Measurements from ENCODE around the gene DLG1.

The DLG1 gene

DNA sequence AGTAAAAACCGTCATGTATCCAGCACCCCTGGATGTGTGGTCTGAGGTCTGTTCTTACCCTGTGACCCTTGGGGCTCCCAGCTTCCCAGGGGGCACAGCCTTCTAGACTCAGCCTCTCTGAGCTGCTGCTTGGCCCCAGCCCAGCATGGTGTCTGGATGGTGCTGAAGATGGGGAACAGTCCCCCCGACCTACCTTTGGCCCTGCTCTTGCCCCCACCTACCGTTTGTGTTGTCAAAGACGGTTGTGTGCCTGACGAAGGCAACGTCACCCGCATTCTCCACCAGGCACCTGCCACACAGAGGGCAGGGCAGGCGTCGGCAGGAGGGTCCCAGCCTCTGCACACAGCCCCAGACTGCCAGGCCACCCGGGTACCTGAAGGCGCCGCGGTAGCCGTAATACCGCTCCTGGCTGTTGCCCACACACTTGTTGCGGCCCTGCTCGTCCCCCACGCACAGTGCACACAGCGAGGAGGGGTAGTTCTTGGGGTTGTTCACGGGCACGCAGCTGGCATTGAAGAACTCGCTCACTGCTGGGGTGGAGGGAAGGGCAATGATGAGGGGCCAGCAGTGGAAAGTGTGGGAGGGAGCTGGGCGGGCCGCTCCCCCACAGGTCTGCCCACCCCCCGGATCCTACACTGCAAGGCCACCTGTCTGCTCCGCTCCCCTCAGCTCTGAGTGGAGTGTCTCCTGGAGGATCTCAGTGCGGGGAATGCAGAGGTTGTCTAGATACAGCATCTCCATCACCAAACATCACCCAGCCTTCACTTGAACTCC lies 289.8 kb downstream of the DLG1 start:
- DNase-seq = no peak

DNA sequence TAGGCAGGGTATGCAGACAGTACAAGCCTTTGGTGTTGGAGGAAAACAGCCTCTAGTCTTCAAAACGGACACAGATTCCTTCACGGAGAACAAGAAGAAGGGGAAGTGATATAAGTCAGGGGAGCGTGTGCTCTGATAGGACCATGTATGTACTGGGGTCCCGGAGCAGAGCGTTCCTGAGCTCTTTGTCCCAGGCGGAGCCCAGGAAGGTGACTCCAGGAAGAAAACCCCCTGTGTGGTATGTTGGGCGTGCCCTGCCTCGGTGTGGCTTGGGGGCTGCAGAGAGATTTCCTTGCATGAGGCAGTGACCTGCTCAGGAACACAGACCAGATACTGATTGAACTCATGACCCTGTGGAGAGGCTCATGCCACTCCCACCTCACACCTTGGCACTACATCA lies 290.5 kb downstream of the DLG1 start:
- no peak for DNase-seq

DNA sequence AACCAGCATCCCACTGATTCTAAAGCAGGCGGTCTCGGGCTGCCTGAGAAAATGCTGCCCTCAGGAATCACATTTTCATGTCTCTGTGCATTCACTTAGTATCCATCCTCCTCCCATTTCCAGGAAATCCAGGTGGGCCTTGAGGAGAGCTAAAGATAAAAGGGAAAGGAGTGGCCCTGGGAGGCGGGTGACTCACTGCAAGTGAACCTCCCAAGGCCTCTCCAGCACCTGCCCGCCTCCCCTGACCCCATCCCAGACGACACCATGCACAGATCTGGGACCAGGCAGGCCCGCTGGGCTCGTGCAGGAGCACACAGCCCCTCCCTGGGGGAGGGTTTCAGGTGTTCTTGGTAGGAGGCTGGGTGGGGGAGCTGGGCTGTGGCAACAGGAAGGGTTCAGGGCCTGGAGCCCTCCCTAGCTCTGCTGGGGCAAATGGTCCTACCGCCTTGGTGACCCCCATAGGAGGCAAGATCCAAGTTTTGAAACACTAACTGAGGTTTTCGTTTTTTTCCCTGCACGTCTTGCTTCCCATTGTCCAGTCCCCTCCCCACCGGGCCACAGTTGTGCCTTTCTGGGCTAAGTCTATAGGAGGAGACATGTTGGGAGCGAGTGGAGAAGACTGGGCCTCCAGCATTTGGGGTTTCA lies 291.0 kb downstream of the DLG1 start:
- DNase-seq = no peak

DNA sequence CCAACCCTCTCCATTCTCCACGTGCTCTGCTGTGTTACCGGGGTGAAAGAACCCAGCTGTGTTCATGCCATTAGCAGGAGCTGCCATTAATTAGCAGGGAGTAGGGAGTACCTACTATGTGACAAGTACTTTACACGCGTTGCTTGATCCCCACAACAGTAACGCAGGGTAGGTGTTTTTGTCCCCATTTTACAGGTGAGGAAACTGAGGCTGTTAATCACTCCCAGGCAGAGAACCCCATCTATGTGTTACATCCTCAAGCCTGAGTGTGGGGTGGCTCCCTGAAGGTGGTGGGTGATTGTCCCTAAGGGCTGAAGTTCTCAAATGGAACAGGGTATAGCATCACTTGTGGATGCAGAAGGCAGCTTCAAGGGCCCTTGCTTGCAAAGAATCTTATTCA lies 291.6 kb downstream of the DLG1 start:
- no peak for DNase-seq

DNA sequence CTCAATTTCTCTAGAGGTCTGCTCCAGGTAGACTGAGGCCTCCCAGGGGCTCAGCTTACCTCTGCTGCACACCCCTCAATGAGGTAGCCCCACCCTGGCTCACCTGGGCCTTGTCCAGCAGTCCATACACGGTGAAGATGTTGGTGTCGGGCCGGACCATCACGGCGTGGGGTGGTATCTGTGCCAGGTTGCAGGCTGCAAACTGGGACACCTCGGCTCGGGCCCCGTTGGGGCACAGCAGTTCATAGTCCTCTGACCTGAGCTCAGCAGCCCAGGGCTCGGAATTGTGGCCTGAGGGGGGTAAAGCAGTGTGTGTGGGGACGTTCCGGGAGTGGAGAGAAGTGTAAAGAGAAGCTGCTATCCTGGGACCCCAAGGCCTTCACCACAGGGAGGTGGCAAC lies 292.0 kb downstream of the DLG1 start:
- no peak for DNase-seq

DNA sequence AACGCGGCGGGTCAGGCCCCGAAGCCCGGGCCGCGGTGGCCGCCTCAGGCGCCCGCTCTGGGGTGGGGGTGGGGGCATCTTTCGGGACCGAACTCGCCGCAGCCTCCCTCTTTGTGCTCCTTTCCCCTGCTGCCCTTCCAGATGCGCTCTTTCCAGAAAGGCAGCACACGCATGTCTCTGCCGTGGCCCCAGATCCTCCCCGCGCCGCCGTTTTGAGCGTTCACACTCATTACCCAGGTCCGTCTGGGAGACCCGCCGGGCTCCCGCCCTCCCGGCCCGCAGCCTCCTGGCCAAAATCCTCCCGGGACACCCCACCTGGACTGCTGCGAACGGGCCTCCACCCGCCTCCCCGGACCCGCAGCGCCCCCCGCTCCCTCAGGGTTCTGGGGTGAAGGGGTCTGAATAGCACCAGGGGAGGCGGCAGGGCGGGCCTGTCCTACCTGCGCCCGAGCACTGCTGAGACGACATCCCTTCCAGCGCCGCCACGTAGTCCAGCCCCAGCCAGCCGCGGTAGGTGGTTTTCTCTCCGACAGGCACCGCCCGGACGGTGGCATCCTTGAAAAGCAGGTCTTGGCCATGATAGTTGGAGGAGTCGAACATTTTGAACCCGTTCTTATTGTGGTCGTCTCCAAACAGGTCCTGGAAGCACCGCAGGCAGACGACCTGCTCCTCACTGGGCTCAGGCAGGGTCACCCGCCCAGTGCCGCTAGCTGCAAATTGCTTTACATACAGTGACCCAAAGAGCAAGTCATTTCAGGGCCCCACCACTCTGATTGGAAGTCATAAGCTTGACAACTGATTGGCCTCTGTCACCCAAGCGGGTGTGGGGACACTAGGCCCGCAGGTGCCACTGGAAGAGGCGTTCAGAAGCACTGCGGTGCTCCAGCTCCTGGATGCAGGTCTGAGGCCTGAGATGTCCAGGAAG lies 294.7 kb downstream of the DLG1 start:
- DNase-seq = no peak

DNA sequence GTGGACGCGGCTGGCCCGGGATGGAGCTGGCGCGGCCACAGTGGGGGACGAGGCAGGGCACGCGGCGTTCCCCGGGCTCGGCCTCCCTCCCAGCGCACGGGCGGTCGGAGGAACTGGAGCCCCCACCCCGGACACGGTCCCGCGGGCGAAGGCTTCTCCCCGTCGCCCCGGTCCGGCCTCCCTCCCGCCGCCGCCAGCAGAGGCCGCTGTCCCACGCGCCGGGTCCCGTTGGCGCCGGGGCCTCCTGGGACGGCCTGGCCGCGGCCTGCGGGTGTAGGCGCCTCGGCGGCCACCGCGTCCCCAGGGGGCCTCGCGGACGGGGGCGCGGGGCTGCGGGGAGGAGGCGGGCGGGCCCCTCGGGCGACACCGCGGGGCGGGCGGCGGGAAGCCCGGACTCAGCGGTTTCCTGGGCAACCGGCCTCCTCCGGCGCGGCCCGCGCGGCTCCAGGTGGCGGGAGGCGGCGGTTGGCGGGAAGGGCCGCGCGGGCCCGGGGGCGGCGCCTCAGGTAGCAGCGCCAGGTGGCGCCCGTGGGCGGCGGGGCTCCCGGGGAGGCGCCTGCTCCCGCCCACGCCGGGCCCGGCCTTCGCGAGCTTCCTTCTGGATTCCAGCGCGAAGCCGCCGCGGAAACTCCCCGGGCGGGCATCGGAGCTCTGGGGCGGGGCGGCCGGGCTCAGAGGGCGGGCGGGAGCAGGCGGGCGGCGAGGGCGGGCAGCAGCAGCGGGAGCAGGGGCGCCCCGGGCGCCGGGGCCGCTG lies 295.5 kb downstream of the DLG1 start:
- DNase-seq = peak; percentile 57

DNA sequence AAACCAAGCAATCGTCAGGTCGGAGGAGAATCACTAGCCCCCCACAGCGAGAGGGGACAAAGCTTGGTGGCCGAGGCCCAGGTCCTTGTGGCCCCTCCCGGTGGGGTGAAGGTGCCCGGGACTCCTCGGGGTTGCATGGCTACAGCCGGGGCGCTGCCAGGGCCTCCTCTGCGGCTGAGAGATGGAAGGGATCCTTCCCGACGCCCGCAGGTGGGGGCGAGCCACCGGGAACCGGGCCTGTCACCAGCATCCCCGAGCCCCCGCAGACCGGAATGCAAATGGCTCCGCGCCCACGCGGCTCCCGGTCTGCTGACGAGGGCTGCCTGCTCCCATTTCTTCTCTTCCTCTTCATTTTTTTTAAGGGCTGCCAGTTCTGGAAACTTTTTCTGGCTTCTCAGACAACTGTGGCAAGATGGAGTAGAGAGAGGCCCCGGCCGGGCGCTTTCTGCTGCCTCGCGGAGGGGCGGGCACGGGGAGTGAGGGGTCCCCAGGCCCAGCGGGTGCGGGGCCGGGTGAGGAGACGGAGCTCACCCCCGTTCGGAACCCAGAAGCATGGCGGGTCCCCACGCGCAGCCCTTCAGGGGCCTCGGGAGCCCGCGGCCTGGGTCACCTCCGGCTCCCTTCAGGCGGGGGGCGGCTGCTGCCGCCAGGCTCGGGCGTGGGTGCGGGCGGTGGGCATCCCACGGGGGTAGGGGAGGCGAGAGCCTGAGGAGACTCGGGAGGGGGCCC lies 296.3 kb downstream of the DLG1 start:
- DNase-seq = no peak

DNA sequence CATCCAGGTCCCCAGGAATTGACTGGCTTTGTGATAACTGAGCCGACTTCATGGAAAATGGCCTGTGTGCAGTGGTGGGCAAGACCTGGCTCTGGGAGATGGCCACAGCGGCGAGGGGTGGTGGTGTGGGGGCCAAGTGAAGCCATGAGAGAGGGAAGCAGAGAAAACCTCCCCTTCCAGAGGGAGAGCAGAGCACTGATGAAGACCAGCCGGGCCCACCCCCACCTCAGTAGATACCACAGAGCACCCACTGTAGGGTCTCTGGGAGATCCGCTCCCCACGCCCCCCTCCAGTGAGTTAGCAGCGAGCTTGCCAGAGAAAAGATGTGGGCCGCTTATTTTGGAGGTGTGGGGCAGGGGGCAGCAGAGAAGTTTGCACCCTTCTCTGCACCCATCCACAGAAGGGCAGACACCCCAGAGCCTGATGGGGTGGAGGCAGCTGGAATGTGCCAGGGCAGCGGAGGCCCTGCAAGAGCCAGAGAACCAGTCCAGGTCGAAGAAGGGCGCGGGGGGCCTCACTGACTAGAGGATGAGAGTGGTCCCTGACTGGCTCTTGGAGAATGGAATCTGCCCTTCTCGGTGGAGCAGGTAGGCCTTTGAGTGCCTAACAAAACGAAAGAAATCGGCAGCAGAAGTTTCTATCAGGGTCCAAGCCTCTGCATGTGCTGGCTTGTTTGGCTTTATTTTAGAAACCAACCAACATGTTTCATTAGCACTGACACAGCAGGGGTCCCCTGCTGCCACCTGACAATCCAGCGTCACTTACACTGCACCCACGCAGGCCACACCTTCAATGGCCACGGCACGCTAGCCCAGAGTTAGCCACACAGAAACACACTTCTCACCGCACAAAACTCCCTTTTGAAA lies 297.1 kb downstream of the DLG1 start:
- DNase-seq = no peak

DNA sequence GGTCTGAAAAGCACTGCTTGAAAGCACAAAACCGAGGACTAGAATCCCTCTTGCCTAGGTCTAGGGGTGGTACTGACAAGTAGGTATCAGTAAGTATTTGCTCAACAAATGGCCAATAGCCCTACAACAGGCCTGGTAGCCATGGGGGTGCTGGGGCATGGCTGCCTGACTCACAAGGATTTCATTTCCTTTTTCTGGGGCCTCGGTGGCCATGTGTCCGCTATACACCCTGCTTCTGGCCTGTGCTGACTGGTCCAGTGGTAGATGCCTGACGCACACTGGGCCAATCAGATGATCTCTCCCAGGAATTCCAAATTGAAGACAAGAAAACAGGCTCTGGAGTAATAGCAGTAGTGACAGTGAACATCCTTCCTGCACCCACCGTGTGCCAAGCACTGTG lies 298.2 kb downstream of the DLG1 start:
- DNase-seq = no peak

DNA sequence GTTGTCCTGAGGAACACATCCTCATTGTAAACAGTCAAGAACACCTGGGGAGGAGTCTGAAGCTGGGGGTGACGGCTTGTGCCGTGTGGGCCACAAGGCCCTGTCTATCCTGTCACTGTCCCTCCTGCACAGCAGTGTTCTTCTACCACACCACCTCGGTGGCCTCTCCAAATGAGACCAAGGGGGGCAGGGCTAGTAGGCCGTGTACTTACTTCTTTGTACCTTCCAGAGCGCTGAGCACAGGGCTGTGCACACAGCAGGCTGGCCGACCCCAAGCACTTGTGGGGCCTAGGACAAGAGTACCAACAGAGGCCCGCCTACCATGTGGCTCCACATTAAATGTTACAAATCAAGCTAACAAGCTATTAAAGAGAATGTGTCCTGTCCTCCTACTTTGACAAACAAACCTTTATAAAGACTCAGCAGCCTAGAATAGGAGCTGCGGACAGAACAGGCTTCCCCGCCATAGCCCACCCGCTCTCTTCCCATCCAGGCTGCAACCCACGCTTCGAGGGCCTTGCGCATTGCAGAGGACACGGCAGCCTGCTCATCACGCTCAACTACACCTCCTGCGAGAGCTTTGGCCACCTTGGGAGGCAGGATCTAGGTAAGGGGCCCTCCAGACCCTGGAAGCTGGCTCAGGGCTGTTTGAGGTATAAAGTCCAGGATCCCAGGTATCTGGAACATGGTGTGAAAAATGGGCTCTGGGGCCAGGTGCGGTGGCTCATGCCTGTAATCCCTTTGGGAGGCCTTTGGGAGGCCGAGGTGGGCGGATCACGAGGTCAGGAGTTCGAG lies 299.2 kb downstream of the DLG1 start:
- DNase-seq = no peak

DNA sequence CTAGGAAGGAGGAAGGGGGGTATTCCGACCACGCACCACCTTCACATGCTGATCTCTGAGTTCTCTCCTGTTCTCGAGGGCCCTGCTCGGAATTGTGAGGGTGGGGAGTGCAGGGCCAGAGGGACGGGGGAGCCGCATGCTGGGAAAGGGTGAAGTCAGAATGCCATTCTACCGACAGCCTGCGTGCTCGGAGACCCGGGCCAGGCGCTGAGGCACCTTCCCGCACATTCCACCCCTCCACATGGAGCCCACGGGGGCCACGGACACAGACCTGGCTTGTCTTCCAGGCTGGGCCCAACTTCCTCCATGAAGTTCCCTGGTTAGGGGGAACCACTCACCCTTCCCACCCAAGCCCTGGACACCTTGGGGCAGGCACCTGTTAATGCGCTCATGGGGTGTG lies 301.1 kb downstream of the DLG1 start:
- DNase-seq = no peak

DNA sequence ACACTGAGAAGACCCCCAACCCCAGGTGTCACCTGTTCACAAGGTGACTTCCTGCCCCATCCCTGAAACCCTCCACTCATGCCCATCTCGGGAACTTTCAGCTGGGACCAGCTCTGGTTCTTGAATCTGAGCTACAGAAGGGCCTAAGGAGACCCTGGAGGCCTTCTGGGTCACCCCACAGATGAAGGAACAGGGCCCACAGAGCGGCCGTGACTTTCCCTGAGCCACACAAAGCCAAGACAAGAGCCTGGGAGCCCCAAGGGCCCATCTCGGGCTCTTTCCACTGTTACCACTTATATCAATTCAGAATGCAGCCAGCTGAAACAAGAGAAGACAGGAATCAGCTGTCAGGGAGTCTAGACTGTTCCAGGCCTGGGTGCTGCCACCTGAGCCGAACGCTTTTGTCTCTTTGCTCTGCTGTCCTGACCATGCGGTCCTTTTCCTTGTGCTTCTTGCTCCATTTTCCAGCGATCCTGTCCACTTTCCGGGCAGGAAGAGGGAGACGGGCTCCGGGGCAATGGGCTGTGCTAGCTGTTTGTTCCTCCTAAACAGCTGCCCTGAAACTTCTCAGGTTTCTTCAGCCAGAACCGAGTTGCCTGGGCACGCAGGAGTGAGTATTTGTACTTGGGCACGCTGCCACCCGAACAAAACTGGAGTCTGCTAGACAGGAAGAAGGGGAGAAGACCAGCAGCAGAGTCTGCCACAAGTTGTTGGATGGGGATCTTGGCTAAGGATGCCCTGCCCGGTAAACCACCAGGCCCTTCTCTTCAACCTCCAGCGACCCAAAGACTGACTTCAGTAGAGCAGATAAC lies 301.8 kb downstream of the DLG1 start:
- peak; percentile 59 for DNase-seq

DNA sequence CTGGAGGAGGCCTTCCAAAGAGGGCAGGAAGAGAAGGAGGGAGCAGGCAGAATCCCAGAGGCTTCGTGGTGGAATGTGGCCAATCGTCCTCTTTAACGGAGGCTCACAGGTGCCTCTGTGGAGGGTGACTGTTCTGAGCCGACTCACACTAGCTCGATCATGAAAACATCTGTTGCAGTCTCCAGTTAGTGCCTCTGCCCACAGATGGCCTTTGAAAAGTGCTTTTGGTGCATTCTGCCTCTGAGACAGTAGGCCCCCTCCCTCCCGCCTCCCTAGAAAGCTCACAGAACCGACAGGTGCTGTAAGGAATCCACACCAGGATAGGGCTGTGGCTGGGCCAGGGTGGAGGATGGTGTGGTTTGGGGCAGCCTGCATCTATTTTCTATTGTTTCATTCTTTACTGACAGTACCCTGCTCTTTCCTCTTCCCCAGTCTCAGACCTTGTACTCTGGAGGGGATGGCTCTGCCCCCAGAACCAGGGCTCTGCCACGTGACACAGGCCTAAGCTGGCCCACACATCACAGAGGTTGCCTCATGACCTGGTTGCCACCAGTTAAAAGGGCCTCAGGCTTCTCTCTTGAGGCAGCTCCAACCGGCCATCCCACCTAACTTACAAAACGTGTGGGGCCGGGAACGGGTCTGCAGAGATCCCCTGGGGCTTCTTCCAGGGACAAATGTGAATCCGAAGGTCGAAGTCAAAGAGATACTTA lies 302.6 kb downstream of the DLG1 start:
- DNase-seq = no peak

DNA sequence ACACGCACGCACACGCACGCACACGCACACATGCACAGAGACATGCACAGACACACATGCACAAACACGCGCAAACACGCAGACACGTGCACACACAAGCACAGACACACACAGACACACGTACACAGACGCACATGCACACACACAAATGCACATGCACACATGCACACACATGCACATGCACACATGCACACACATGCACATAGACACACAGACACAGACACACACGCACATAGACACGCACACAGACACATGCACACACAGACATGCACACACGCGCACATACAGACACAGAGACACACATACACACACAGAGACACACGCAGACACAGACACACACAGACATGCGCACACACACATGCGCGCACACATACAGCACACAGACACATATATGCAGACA lies 303.4 kb downstream of the DLG1 start:
- no peak for DNase-seq

DNA sequence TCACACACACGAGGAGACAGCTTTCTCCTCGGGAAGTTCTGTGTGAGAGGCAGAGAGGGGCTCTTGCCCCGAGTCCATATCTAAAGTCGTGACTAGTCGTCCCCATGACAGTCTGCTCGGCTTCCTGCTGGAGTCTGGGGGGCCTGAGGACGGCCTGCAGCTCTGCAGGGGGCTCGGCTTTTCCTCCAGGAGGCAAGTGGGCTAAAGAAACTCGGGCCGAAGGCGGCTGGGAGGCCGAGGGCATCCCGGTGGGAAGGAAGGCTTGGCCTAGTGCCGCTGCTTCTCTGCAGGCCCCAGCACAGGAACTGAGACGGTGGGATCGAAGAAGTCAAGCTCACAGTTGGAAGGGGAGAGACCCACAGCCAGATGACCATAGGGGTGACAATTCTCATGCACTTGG lies 304.4 kb downstream of the DLG1 start:
- DNase-seq = no peak
